Endothelial cell of umbilical vein (primary cell): ENCODE results near the gene PIGX. TPM values are rescaled to one million over a fixed set of nuclear protein-coding genes. Genes with fewer than 3 reads are reported as not detected.

Experiments
- BruUV-seq: library from RNA; stranded (reverse); fragments of 400-500 nt; replicated peaks from 2 replicates; lab custom pipeline; 2021; lab: Mats Ljungman, UMichigan
- CTCF ChIA-PET: fragments of 300-600, 350-600 bp; sonication (Branson Sonifier 250); formaldehyde crosslinking; loops from one replicate; lab custom pipeline; 2021; ENCODE audit warnings: antibody characterized with exemption, inconsistent platforms; lab: Charles Lee
- POLR2A ChIA-PET: fragments of 300-600, 350-600 bp; sonication (Branson Sonifier 250); formaldehyde crosslinking; loops from one replicate; lab custom pipeline; 2021; ENCODE audit warnings: antibody characterized with exemption, inconsistent platforms; lab: Charles Lee
- DNase-seq: peaks from one replicate; pipeline ENCODE4 v3.0.0-alpha.2; 2011; ENCODE audit warnings: low read depth, low spot score
- FAIRE-seq: peaks from 2 replicates; lab custom pipeline; 2011; peaks lifted over from hg19 to GRCh38; lab: Jason Lieb, UNC
- H2AFZ ChIP-seq: 2 replicates; pipeline ENCODE4 v1.6.0; 2012; ENCODE audit warnings: low read depth, low read length, control low read depth, inconsistent platforms
- H3K27ac ChIP-seq: 2 replicates; pipeline ENCODE4 v1.5.1; 2011; ENCODE audit warnings: low read depth, mild to moderate bottlenecking, control low read depth, low read length, moderate library complexity; ENCODE audit not compliant: insufficient read depth
- H3K27me3 ChIP-seq, 2 experiments: 2 replicates each; pipeline versions ENCODE4 v1.6.0 to v1.6.1; 2011; ENCODE audit warnings: low read length in 2 of 2, mixed read lengths in 1 of 2; ENCODE audit not compliant: control insufficient read depth in 2 of 2, insufficient read depth in 2 of 2
- H3K36me3 ChIP-seq, 2 experiments: 2 replicates in 1 of 2; 3 replicates in 1 of 2; pipeline ENCODE4 v1.5.1; 2011; ENCODE audit warnings: low read length in 2 of 2, mild to moderate bottlenecking in 1 of 2, moderate library complexity in 1 of 2; ENCODE audit not compliant: control insufficient read depth in 2 of 2, insufficient read depth in 2 of 2; ENCODE audit errors: extremely low read depth in 1 of 2
- H3K4me1 ChIP-seq: 3 replicates; pipeline ENCODE4 v1.5.1; 2011; ENCODE audit warnings: mild to moderate bottlenecking, low read length; ENCODE audit not compliant: control insufficient read depth, insufficient read depth; ENCODE audit errors: extremely low read depth
- H3K4me2 ChIP-seq: 2 replicates; pipeline ENCODE4 v1.6.1; 2011; ENCODE audit warnings: low read length, control low read depth, mixed read lengths; ENCODE audit not compliant: insufficient read depth
- H3K4me3 ChIP-seq, 3 experiments: fragments of 200-600 bp in 1 of 3; sonication (generic), shearing (Covaris generic) in 1 of 3; replicated peaks in 1 of 3; 2 replicates each; pipeline ENCODE4 v1.5.1; 2011 to 2016; ENCODE audit warnings: control low read depth in 3 of 3, low read length in 3 of 3, mild to moderate bottlenecking in 2 of 3, inconsistent platforms in 1 of 3, low read depth in 1 of 3, moderate library complexity in 1 of 3; ENCODE audit not compliant: insufficient read depth in 1 of 3
- H3K79me2 ChIP-seq: 2 replicates; pipeline ENCODE4 v1.6.0; 2012; ENCODE audit warnings: low read length, inconsistent platforms; ENCODE audit not compliant: control insufficient read depth, insufficient read depth
- H3K9ac ChIP-seq: replicated peaks from 2 replicates; pipeline ENCODE3; 2011; ENCODE audit warnings: low read length, control low read depth; ENCODE audit not compliant: insufficient read depth; ENCODE audit errors: extremely low read depth
- H3K9me1 ChIP-seq: replicated peaks from 3 replicates; pipeline ENCODE4 v1.6.0; 2011; ENCODE audit warnings: mild to moderate bottlenecking, low read length; ENCODE audit not compliant: control insufficient read depth, insufficient read depth; ENCODE audit errors: extremely low read depth
- H3K9me3 ChIP-seq: replicated peaks from 2 replicates; pipeline ENCODE4 v1.5.1; 2012; ENCODE audit warnings: low read length, inconsistent platforms; ENCODE audit not compliant: control insufficient read depth, insufficient read depth
- H4K20me1 ChIP-seq: replicated peaks from 2 replicates; pipeline ENCODE3; 2011; ENCODE audit warnings: mild to moderate bottlenecking, low read length; ENCODE audit not compliant: control insufficient read depth, insufficient read depth; ENCODE audit errors: extremely low read depth
- CTCF ChIP-seq, 2 donors: IDR thresholded peaks; 1 replicate in 1 of 2; 2 replicates in 1 of 2; pipeline ENCODE4 v1.5.1; 2011; ENCODE audit warnings: low read length in 2 of 2, mild to moderate bottlenecking in 2 of 2, moderate library complexity in 2 of 2, control low read depth in 1 of 2, inconsistent platforms in 1 of 2, low read depth in 1 of 2; ENCODE audit not compliant: insufficient read depth in 1 of 2; ENCODE audit errors: extremely low read depth in 1 of 2
- EZH2 ChIP-seq: IDR thresholded peaks from 2 replicates; pipeline ENCODE4 v1.6.1; 2012; ENCODE audit warnings: borderline replicate concordance, low read depth, mild to moderate bottlenecking, moderate library complexity, low read length, inconsistent platforms; ENCODE audit not compliant: severe bottlenecking
- FOS ChIP-seq: IDR thresholded peaks from 2 replicates; pipeline ENCODE4 v1.6.1; 2011; ENCODE audit warnings: mild to moderate bottlenecking, low read length, moderate library complexity, borderline replicate concordance; ENCODE audit not compliant: insufficient read depth
- GATA2 ChIP-seq: IDR thresholded peaks from 2 replicates; pipeline ENCODE4 v1.7.0; 2011; ENCODE audit warnings: low read depth, mild to moderate bottlenecking, moderate library complexity, mixed read lengths, low read length; ENCODE audit not compliant: insufficient read length, insufficient read depth
- JUN ChIP-seq: IDR thresholded peaks from 2 replicates; pipeline ENCODE4 v1.6.1; 2011; ENCODE audit warnings: borderline replicate concordance, low read depth; ENCODE audit not compliant: insufficient read length, insufficient read depth
- MAX ChIP-seq: IDR thresholded peaks from 2 replicates; pipeline ENCODE4 v1.6.1; 2011; ENCODE audit not compliant: insufficient read depth, insufficient read length
- MYC ChIP-seq: IDR thresholded peaks from one replicate; pipeline ENCODE4 v1.6.1; 2011; ENCODE audit warnings: mild to moderate bottlenecking, low read depth, low read length
- POLR2A ChIP-seq: IDR thresholded peaks from 2 replicates; pipeline ENCODE4 v1.6.1; 2012; ENCODE audit warnings: low read depth, mild to moderate bottlenecking, control low read depth, low read length
- POLR2AphosphoS5 ChIP-seq: IDR thresholded peaks from 2 replicates; pipeline ENCODE4 v1.6.1; 2012; ENCODE audit warnings: low read depth, mild to moderate bottlenecking, control low read depth, low read length, moderate library complexity; ENCODE audit not compliant: insufficient read depth
- dilution Hi-C: fragments of 300-500 bp; cut with MboI; formaldehyde crosslinking; loops from one replicate; pipeline ENCODE4 v1.15.0; 2019; ENCODE audit warnings: low sequenced_read_pairs; ENCODE audit not compliant: extremely low pct_ligation_motif_present
- intact Hi-C: fragments of 100-400 bp; cut with micrococcal nuclease; formaldehyde crosslinking; loops from one replicate; pipeline ENCODE4 v1.10.0; 2022
- polyA plus RNA-seq, 4 experiments: library from polyadenylated mRNA; depleted of rRNA in 3 of 4; stranded (reverse) in 3 of 4; unstranded in 1 of 4; fragments of >200 nt; gene quantifications; 2 replicates each; pipeline versions ENCODE4 v1.2.1 to v1.2.3, GENCODE V29; 2011 to 2012; ENCODE audit warnings: missing spikeins in 1 of 4
- total RNA-seq: library from RNA; stranded (reverse); gene quantifications from 2 replicates; pipeline ENCODE4 v1.2.3, GENCODE V29; 2021

PIGX gene
- total and polyA plus RNA-seq, 2 donors (not counting 3 experiments of a cell fraction or from before 2014, with no cell fraction given), result 9.2 to 14.0 TPM

DNA sequence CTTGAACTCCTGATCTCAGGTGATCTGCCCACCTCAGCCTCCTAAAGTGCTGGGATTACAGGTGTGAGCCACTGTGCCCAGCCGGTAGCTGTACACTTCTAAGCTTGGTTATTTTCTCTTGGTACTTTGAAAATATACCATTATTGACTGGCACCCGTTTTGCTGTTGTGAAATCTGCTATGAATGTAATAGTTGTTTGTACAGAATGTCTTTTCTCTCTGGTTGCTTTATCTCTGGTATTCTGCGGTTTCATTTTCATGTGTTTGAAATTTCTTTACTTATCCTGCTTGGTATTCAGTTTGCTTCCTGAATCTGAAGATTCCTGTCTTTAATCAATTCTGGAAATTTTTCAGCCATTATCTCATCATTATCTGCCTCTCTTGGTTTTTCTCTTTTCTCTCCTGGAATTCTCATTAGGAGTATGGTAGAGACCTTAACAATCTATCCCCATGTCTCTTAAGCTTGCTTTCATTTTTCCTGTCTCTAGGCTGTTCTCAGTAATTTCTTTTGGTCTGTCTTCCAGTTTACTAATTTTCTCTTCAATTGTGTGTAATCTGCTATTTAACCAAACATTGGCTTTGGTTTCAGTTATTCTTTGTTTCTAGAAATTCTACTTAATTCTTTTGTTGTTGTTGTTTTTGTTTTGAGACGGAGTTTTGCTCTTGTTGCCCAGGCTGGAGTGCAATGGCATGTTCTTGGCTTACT, 24.6 kb downstream of the PIGX start:
- no peak overlapping the region for H2AFZ ChIP-seq
- no TSS peak for BruUV-seq
- H4K20me1 ChIP-seq, result no peaks in the 10 kb centered on the region
- H3K36me3 ChIP-seq, result no peaks in the 10 kb centered on the region
- intact Hi-C loops, result no loop called here
- no peak for FAIRE-seq
- no peak for DNase-seq
- peaks cover 5% of the 10 kb centered on the region for H3K4me1 ChIP-seq
- H3K9me3 ChIP-seq, result no peaks in the 10 kb centered on the region
- dilution Hi-C loops, result no loop called here
- TF ChIP-seq FOS (no peak), MYC (no peak), EZH2 (no peak), GATA2 (no peak)
- no peak overlapping the region for H3K27ac ChIP-seq
- no peak overlapping the region for H3K9ac ChIP-seq
- H3K4me2 ChIP-seq, result no peak overlapping the region
- H3K9me1 ChIP-seq, result no peaks in the 10 kb centered on the region
- CTCF ChIA-PET, result no interaction called here
- H3K79me2 ChIP-seq, result peaks cover 20% of the 10 kb centered on the region
- H3K27me3 ChIP-seq, result no peaks in the 10 kb centered on the region
- POLR2A ChIA-PET, result no interaction called here
- no peak overlapping the region for H3K4me3 ChIP-seq

DNA sequence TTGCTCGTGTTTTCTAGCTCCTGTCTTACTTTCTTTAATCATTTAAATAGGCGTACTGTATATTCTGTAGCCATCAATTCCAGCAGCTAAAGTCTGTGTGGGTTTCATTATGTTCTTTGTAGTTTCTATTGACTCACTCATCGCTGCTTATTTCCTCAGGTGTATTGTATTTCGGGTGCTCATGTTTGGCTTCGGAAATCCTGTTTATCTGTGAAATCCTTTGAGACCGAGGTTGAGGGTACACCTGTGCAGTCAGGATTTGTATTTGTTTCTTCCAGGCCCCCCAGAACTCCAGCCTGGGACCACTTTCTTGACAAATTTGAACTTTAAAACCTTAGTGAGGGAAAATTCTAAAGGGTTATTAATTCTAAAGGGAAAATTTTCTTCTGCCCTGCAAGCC, 25.5 kb downstream of the PIGX start:
- H4K20me1 ChIP-seq, result no peaks in the 10 kb centered on the region

More for the DNA sequence above, 25.5 kb downstream of the PIGX start:
- Histone ChIP-seq H3K4me3 (no peak overlapping the region), H3K36me3 (no peaks in the 10 kb centered on the region), H3K4me2 (no peak overlapping the region), H3K9me1 (no peaks in the 10 kb centered on the region), H2AFZ (no peak overlapping the region), H3K27ac (no peak overlapping the region), H3K79me2 (peaks cover 28% of the 10 kb centered on the region), H3K9me3 (no peaks in the 10 kb centered on the region), H3K9ac (no peak overlapping the region), H3K4me1 (peaks cover 5% of the 10 kb centered on the region), H3K27me3 (no peaks in the 10 kb centered on the region)
- POLR2A ChIA-PET, result no interaction called here
- TF ChIP-seq POLR2AphosphoS5 (no peak), POLR2A (no peak), GATA2 (no peak), CTCF (IDR thresholded peaks at IDR 0.05; ENCODE audit: extremely low read depth in 1 of 2, insufficient read depth in 1 of 2, low read depth in 1 of 2, low read length in 2 of 2) (no peak), MYC (no peak), FOS (no peak), EZH2 (no peak), JUN (no peak), MAX (no peak)
- no TSS peak for BruUV-seq
- intact Hi-C loops (no loop called here), dilution Hi-C loops (no loop called here)
- no peak for DNase-seq
- CTCF ChIA-PET, result no interaction called here
- no peak for FAIRE-seq
